ACC112 (cell line): ENCODE results near the gene TENT4A.
A peak's percentile ranks its signal among the peaks of the same experiment; 100 is the strongest.

Source experiments
- H2AFZ ChIP-seq: fragments of 200-600 bp; sonication (generic); one replicate; pipeline ENCODE4 v1.6.0; 2017; ENCODE audit warnings: antibody characterized with exemption, low read length; ENCODE audit not compliant: unreplicated experiment
- H3K27ac ChIP-seq: fragments of 200-600 bp; sonication (generic); 2 replicates; pipeline ENCODE4 v1.5.1; 2014; ENCODE audit warnings: low read depth, mild to moderate bottlenecking, antibody characterized with exemption, low read length, moderate library complexity
- H3K27me3 ChIP-seq: fragments of 200-600 bp; sonication (generic); 2 replicates; pipeline ENCODE4 v1.6.1; 2014; ENCODE audit warnings: mild to moderate bottlenecking, antibody characterized with exemption, low read length, moderate library complexity, mixed read lengths; ENCODE audit not compliant: insufficient read depth
- H3K36me3 ChIP-seq: fragments of 200-600 bp; sonication (generic); 2 replicates; pipeline ENCODE4 v1.6.1; 2016; ENCODE audit warnings: mild to moderate bottlenecking, antibody characterized with exemption, low read length, moderate library complexity, mixed read lengths; ENCODE audit not compliant: insufficient read depth
- H3K4me1 ChIP-seq: fragments of 200-600 bp; sonication (generic); one replicate; pipeline ENCODE4 v1.6.1; 2016; ENCODE audit warnings: low read length, mixed read lengths; ENCODE audit not compliant: insufficient read depth, unreplicated experiment, control insufficient read depth
- H3K4me3 ChIP-seq: fragments of 200-600 bp; sonication (generic); 2 replicates; pipeline ENCODE4 v1.5.1; 2014; ENCODE audit warnings: mild to moderate bottlenecking, low read depth, low read length
- H3K79me2 ChIP-seq: fragments of 200-600 bp; sonication (generic); one replicate; pipeline ENCODE4 v1.6.0; 2016; ENCODE audit warnings: low read length; ENCODE audit not compliant: control insufficient read depth, unreplicated experiment, insufficient read depth

Gene TENT4A

DNA sequence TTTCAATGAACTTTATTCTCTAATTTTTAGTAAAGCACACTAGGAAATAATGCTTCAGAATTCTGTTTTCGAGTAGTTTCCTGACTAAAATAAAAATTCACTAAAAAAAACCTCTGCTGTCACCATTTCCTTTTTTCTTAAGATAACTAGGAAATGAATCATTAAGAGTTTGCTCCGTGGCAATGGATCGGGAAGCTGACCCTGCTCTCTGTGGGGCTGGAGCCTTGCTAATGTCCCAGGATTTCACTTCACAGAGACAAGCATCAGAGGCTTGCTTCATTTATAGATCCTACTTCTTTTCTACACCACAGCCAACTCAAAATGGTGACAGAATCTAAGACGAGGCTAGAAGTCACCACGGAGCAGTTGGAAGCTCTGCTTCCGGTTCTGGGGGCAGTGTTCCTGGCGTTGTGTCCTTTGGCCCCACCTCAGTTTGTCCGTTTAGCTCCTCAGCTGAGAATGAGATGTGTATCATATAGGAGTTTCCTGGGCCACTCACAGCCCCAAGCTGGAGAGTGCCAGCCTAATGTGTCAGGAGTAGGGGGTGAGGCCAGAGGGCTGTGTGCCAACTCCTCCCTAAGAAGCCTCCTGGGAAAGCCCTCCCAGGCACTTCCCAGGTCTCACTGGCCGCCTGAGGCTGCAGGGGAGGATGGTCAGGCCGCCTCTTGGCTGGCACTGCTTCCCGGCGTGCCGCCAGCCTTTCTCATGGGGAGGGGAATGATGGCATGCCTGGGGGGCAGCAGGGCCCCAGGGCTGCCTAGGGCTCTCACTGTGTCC is 19.6 kb downstream of the TENT4A start:
- Histone ChIP-seq H2AFZ (no peak overlapping the region), H3K79me2 (peaks cover 88% of the 10 kb centered on the region), H3K4me3 (peak overlapping the region; percentile 54), H3K36me3 (no peaks in the 10 kb centered on the region), H3K27ac (peak overlapping the region; percentile 92), H3K4me1 (peaks cover 59% of the 10 kb centered on the region), H3K27me3 (no peaks in the 10 kb centered on the region)

DNA sequence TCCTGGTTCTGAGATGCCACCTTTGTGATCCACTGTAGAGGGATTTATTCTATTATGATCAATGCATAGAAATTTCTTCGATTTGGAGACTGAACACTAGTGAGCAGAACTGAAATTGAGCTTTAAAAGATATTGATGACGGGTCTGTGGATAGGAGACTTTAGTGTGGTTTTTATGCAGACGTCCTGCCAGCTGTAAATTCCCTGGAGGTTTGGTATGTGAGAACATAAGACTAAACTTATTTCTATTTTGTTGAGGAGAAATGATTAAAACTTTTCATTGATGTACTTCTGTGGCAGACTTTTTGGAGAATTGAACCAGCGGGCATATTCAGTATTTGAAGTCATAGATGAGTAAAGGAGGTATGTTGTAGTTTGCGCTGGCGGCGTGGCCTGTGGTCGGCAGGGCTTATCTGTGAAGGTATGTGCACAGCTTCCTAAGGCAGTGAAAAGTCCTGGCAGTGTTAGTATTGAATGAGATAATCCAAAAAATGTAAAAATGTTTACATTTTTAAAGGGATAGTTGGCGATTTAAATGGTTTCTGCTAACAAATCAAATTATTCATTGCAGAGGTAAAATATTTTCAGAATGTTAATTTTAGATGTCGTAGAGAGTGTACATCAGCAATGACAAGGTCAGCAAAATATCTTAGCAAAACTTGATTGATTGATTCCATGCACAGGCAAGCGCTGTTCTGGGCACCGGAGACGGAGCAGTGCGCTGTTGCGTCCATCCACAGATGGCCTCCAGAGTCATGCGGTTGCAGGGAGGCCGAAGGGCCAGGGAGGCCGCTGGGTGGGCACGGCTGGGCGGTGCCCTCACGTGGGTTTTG is 20.4 kb downstream of the TENT4A start:
- Histone ChIP-seq H3K4me3 (peak overlapping the region; percentile 54), H3K27ac (peak overlapping the region; percentile 92), H3K36me3 (0 out of 2 replicates have a peak, but pooled peaks cover 4% of the 10 kb centered on the region), H3K4me1 (peaks cover 59% of the 10 kb centered on the region), H2AFZ (no peak overlapping the region), H3K79me2 (peaks cover 82% of the 10 kb centered on the region), H3K27me3 (no peaks in the 10 kb centered on the region)

DNA sequence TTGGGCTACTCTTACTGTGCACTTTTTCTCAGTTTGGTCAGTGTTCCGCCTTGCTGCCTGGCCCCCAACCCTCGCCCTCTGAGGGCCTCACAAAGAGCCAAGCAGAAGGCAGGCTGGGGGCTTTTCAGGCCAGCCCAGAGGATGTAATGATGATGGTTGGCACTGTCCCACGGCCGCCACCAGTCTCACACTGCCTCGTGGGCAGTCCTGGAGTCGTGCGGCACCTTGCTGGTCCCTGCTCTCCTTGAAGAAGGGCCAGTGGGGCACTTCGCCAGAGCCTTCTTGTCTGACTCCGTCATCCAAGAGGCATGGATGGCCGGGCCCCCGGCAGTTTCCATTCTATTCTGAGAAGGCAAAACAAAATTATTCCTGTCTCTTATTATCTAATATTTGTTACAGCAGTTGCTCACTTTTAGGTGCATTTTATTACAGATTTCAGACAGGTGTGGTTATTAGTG is 21.0 kb downstream of the TENT4A start:
- Histone ChIP-seq H3K4me3 (no peak overlapping the region), H3K36me3 (peaks cover 9% of the 10 kb centered on the region; the same call in 1 of the 2 replicates), H3K79me2 (peaks cover 79% of the 10 kb centered on the region), H3K27me3 (no peaks in the 10 kb centered on the region), H3K27ac (0 out of 2 replicates have a peak overlapping the region, but pooled peaks have one; percentile 92), H2AFZ (no peak overlapping the region), H3K4me1 (peaks cover 52% of the 10 kb centered on the region)

DNA sequence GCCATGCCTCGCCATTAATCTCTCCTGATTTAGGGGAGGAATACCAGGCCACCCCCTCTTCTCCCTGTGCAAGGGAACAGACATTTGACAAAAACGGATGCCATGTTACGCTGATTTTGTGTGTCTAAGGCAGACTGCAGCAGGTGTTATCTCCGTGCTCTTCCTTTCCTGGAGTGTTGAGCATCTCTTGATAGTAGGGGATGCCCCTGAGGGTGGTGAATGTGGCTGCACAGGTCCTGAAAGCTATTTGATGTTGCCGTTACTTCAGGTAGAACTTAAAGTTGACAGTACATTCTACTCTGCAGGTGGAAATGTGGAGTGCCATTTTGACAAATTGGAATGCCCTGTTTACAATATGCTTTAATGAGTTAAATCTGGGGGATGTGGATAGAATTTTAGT is 21.5 kb downstream of the TENT4A start:
- no peak overlapping the region for H3K4me3 ChIP-seq
- no peaks in the 10 kb centered on the region for H3K27me3 ChIP-seq
- peaks cover 47% of the 10 kb centered on the region for H3K4me1 ChIP-seq
- no peak overlapping the region for H2AFZ ChIP-seq
- peaks cover 14% of the 10 kb centered on the region; the same call in 1 of the 2 replicates for H3K36me3 ChIP-seq
- peaks cover 79% of the 10 kb centered on the region for H3K79me2 ChIP-seq
- no peak overlapping the region for H3K27ac ChIP-seq

DNA sequence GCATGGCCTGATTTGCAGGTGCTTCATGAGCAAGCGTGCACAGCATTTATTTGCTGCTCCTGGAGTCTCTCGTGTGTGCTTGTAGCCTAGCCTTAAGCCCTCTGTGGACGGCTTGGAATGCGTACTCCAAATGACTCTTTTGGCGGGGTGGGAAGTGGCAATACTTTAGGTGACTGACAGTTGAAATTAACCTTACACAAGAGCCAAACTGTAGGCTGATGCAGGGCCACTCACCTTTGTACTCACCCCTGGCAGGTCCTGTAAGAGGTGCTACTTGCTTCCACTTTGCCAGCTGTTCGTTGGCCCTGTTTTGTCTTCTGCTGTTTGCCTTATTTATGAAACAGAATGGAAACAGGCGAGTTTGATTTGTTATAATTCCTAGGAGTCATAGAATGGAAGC is 22.9 kb downstream of the TENT4A start:
- Histone ChIP-seq H3K27ac (no peak overlapping the region), H3K36me3 (peaks cover 19% of the 10 kb centered on the region; the same call in 1 of the 2 replicates), H3K27me3 (no peaks in the 10 kb centered on the region), H3K4me1 (peaks cover 36% of the 10 kb centered on the region), H3K4me3 (no peak overlapping the region), H2AFZ (no peak overlapping the region), H3K79me2 (peaks cover 79% of the 10 kb centered on the region)

DNA sequence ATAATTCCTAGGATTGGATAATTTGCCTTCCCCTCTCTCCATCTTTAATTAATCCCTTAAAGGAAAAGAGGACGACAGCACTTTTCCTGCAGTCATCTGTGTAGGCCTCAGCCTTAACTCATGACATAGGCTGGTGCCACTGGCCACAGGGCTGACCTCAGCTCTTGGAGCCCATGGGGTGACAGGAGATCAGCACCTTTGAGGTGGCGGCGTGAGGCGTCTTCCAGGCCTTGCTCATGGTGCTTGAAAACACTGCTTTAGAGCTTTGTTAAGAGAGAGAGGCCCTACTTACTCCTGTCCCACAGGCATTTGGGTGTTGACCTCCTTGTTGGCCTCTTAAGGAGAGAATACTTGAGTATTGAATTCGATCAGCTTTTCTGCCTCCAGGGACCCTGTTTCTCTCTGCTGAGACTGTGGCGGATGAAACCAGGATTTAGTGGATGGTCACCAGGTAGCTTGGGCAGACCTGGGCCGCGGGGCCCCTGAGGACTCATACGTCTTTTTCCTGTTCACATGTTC is 23.4 kb downstream of the TENT4A start:
- Histone ChIP-seq H3K27ac (no peak overlapping the region), H3K36me3 (peaks cover 19% of the 10 kb centered on the region; the same call in 1 of the 2 replicates), H2AFZ (no peak overlapping the region)

DNA sequence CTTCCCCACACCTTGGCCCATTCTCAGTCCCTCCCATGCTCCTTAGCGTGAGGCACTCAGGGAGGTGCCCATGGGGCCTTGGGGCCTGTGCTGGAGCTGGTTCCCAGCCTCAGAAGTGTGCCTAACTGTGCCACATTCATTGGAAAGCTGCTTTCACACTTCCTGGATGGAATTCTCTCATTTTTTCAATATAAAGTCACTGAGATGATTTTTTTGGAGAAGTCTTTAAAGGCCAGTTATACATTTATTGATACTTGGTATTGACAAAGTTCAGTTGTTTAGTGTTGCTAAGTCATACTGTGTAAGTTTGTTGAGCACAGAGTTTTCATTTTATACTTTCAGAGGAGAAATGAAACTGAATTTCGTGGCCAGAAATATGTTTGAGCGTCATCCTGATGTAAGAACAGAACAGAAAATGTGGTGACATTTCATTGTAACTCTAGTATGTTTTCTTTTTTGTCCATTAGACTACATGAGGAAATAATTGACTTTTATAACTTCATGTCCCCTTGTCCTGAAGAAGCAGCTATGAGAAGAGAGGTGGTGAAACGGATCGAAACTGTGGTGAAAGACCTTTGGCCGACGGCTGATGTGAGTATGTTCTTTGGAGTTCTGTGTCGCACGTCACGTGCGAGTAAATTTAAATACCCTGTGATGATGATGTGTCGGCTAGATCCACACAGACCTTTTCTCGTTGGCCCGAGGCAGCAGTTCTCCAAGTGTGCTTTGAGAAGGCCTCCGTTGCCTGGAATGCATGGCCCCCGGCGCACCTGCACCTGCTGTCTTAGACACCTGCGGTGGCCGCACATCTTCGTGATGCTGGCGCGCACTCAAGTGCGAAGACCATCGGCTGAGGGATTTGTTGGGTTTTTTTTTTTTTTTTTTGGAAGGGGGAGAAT is 24.1 kb downstream of the TENT4A start:
- Histone ChIP-seq H3K79me2 (peaks cover 76% of the 10 kb centered on the region), H2AFZ (no peak overlapping the region), H3K4me3 (no peak overlapping the region), H3K36me3 (peaks cover 19% of the 10 kb centered on the region; the same call in 1 of the 2 replicates), H3K27me3 (no peaks in the 10 kb centered on the region), H3K4me1 (peaks cover 24% of the 10 kb centered on the region), H3K27ac (no peak overlapping the region)

More for the DNA sequence above, 23.4 kb downstream of the TENT4A start:
- no peaks in the 10 kb centered on the region for H3K27me3 ChIP-seq
- H3K79me2 ChIP-seq, result peaks cover 79% of the 10 kb centered on the region
- H3K4me1 ChIP-seq, result peaks cover 31% of the 10 kb centered on the region
- no peak overlapping the region for H3K4me3 ChIP-seq

- no peak overlapping the region for H2AFZ ChIP-seq
- H3K4me1 ChIP-seq, result peaks cover 1% of the 10 kb centered on the region
- H3K4me3 ChIP-seq, result no peak overlapping the region
- H3K27me3 ChIP-seq, result no peaks in the 10 kb centered on the region
- H3K36me3 ChIP-seq, result peaks cover 25% of the 10 kb centered on the region
- H3K79me2 ChIP-seq, result peaks cover 67% of the 10 kb centered on the region
- H3K27ac ChIP-seq, result no peak overlapping the region
Measured at GRCh38 chr5:6739603-6740002, 26.4 kb downstream of the TENT4A start.

GRCh38 chr5:6740586-6741150 is 27.4 kb downstream of the TENT4A start:
- H3K27me3 ChIP-seq, result no peaks in the 10 kb centered on the region
- H3K4me3 ChIP-seq, result no peak overlapping the region
- peaks cover 25% of the 10 kb centered on the region for H3K36me3 ChIP-seq
- no peaks in the 10 kb centered on the region for H3K4me1 ChIP-seq
- peaks cover 64% of the 10 kb centered on the region for H3K79me2 ChIP-seq
- no peak overlapping the region for H2AFZ ChIP-seq
- H3K27ac ChIP-seq, result no peak overlapping the region
